Astrocyte of the cerebellum (primary cell): ENCODE data around the gene CHCHD4.
"Not testable (repeated sequence)": the region's sequence is repeated elsewhere in the genome, so short reads cannot be mapped to it uniquely, and the experiment has no call there.

Source experiments
- DNase-seq: peaks from one replicate; pipeline ENCODE4 v3.0.0-alpha.2; 2011; ENCODE audit warnings: low read depth
- H3K4me3 ChIP-seq: 2 replicates; pipeline ENCODE4 v1.5.1; 2011; ENCODE audit warnings: mild to moderate bottlenecking, low read depth, low read length, moderate library complexity
- in situ Hi-C: cut with HindIII; loops from 2 replicates; pipeline ENCODE4 v1.10.0; 2017; ENCODE audit warnings: low sequenced_read_pairs
- TF ChIP-seq, protein P1 (sequence below): IDR thresholded peaks from 2 replicates; pipeline ENCODE4 v1.5.1; 2012; ENCODE audit warnings: low read length, low read depth, moderate library complexity, mild to moderate bottlenecking; ENCODE audit errors: missing control alignments

CHCHD4 gene

GRCh38 chr3:14096742-14097141 is 27.9 kb downstream of the CHCHD4 start:
- in situ Hi-C loops: no loop called here
- TF ChIP-seq, protein P1, sequence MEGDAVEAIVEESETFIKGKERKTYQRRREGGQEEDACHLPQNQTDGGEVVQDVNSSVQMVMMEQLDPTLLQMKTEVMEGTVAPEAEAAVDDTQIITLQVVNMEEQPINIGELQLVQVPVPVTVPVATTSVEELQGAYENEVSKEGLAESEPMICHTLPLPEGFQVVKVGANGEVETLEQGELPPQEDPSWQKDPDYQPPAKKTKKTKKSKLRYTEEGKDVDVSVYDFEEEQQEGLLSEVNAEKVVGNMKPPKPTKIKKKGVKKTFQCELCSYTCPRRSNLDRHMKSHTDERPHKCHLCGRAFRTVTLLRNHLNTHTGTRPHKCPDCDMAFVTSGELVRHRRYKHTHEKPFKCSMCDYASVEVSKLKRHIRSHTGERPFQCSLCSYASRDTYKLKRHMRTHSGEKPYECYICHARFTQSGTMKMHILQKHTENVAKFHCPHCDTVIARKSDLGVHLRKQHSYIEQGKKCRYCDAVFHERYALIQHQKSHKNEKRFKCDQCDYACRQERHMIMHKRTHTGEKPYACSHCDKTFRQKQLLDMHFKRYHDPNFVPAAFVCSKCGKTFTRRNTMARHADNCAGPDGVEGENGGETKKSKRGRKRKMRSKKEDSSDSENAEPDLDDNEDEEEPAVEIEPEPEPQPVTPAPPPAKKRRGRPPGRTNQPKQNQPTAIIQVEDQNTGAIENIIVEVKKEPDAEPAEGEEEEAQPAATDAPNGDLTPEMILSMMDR: no peak
- no peak overlapping the region for H3K4me3 ChIP-seq
- no peak for DNase-seq

DNA sequence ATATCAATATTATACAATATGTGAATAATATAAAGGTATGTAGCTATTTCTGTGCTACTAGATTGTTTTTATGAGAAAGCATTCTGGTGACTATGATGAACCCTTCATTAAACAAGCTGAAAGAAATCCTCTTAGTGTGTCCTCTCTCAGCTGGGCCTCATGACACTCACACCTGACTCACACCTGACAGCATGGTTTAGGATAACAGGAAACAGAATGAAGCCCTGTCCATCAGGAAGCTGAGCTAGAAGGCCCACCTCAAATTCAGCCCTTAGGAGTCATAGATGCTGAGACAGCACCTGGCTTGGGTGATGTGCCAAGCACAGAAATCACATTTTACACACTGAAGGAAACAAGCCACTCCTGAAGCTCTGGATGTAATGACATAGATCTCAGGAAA is 30.8 kb downstream of the CHCHD4 start:
- H3K4me3 ChIP-seq: no peak overlapping the region
- in situ Hi-C loops: no loop called here
- DNase-seq: no peak
- TF ChIP-seq, protein P1: no peak

- TF ChIP-seq, protein P1: no peak
- in situ Hi-C loops: no loop called here
Observed at GRCh38 chr3:14092464-14092863, 32.2 kb downstream of the CHCHD4 start.

GRCh38 chr3:14091959-14092358 is 32.7 kb downstream of the CHCHD4 start:
- H3K4me3 ChIP-seq, DNase-seq, in situ Hi-C loops: not testable (repeated sequence)

More at GRCh38 chr3:14092464-14092863, 32.2 kb downstream of the CHCHD4 start:
- DNase-seq: no peak
- no peak overlapping the region for H3K4me3 ChIP-seq

GRCh38 chr3:14087461-14087860 is 37.2 kb downstream of the CHCHD4 start:
- in situ Hi-C loops, H3K4me3 ChIP-seq, DNase-seq: not testable (repeated sequence)

DNA sequence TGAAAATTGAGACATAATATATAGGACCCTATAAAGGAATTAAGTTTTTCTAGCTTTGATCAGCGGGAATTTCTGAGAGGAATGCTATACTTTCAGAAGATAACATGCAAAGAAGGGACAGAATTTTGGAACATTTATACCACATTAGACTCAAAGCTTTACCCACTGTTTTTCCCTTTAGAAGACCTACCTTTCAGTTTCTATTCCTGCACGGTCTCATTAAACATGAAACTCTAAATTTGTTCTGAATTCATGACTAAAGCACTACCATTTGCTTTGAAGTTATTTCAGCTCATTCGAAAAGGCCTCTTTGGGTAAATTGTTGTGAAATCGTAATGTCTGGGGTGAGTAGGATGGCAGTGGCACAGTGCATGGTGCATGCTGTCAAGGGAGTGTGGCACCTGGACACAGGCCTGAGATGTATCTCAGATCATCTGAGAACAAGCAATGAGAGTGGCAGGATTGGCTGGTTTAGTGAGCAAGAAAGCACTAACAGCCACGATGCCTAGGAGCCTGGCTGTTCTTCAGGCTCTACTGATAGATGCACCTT is 42.5 kb downstream of the CHCHD4 start:
- DNase-seq: no peak
- no peak overlapping the region for H3K4me3 ChIP-seq
- in situ Hi-C loops: no loop called here
- TF ChIP-seq, protein P1: no peak

DNA sequence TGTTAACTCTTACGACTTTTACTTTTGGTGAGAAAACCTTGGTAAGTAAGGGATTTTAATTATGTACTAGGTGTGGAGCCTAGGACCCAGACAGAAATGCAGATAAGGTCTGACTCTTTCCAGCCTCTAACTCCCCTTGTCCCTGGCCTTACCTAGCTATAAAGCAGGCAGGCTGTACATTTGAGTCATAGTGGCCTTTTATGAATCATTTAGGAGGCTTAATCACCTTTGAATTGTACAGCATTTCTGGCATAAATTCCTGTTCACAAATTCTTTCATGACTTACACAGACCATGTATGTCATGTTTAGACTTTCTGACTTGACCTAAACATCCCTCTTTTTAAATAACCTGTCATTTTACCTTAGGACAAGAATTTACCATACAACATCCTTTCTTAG is 47.4 kb downstream of the CHCHD4 start:
- TF ChIP-seq, protein P1: no peak
- in situ Hi-C loops: no loop called here
- no peak overlapping the region for H3K4me3 ChIP-seq
- DNase-seq: no peak

GRCh38 chr3:14075233-14075632 is 49.4 kb downstream of the CHCHD4 start:
- in situ Hi-C loops, DNase-seq, H3K4me3 ChIP-seq: not testable (repeated sequence)
